RWPE2 (cell line): ENCODE data around the gene NID2.

Experiments used
- ATAC-seq: fragments of 200-7000 bp; cut with Tn5 transposase; 3 replicates; pipeline ENCODE4 v1.9.1; 2021; ENCODE audit warnings: low read depth
- DNase-seq: peaks from one replicate; pipeline ENCODE4 v3.0.0-alpha.2; 2020; ENCODE audit warnings: low spot score
- H3K27ac ChIP-seq: fragments of 450-650 bp; 2 replicates; pipeline ENCODE4 v1.5.1; 2017; ENCODE audit warnings: mild to moderate bottlenecking; ENCODE audit not compliant: poor library complexity, severe bottlenecking
- H3K27me3 ChIP-seq: fragments of 250-450 bp; sonication (Bioruptor Pico); 2 replicates; pipeline ENCODE4 v1.5.1; 2021; ENCODE audit warnings: mild to moderate bottlenecking, moderate library complexity; ENCODE audit not compliant: insufficient read depth, poor library complexity, severe bottlenecking
- H3K36me3 ChIP-seq: fragments of 250-450 bp; sonication (Bioruptor Pico); 2 replicates; pipeline ENCODE4 v1.5.1; 2020; ENCODE audit warnings: low read depth, mild to moderate bottlenecking, moderate library complexity
- H3K4me1 ChIP-seq: fragments of 250-450 bp; sonication (Bioruptor Pico); 2 replicates; pipeline ENCODE4 v1.5.1; 2021; ENCODE audit warnings: mild to moderate bottlenecking, moderate library complexity; ENCODE audit not compliant: insufficient read depth, poor library complexity, severe bottlenecking
- H3K4me3 ChIP-seq: fragments of 250-450 bp; sonication (Bioruptor Pico); 2 replicates; pipeline ENCODE4 v1.5.1; 2021; ENCODE audit warnings: mild to moderate bottlenecking, moderate library complexity; ENCODE audit not compliant: severe bottlenecking
- H3K9me3 ChIP-seq: fragments of 250-450 bp; sonication (Bioruptor Pico); 2 replicates; pipeline ENCODE4 v1.5.1; 2021; ENCODE audit warnings: mild to moderate bottlenecking, moderate library complexity; ENCODE audit not compliant: severe bottlenecking
- TF ChIP-seq, protein P1 (sequence below): fragments of 450-650 bp; IDR thresholded peaks from one replicate; pipeline ENCODE4 v1.5.1; 2017; ENCODE audit warnings: mild to moderate bottlenecking, moderate library complexity; ENCODE audit not compliant: poor library complexity, severe bottlenecking

Gene NID2

GRCh38 chr14:52071675-52072074 lies 2.8 kb upstream of the NID2 start:
- ATAC-seq (no peak), DNase-seq (no peak)
- H3K36me3 ChIP-seq: no peaks in the 10 kb centered on the region
- TF ChIP-seq, protein P1, sequence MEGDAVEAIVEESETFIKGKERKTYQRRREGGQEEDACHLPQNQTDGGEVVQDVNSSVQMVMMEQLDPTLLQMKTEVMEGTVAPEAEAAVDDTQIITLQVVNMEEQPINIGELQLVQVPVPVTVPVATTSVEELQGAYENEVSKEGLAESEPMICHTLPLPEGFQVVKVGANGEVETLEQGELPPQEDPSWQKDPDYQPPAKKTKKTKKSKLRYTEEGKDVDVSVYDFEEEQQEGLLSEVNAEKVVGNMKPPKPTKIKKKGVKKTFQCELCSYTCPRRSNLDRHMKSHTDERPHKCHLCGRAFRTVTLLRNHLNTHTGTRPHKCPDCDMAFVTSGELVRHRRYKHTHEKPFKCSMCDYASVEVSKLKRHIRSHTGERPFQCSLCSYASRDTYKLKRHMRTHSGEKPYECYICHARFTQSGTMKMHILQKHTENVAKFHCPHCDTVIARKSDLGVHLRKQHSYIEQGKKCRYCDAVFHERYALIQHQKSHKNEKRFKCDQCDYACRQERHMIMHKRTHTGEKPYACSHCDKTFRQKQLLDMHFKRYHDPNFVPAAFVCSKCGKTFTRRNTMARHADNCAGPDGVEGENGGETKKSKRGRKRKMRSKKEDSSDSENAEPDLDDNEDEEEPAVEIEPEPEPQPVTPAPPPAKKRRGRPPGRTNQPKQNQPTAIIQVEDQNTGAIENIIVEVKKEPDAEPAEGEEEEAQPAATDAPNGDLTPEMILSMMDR: no peak
- peaks cover 4% of the 10 kb centered on the region for H3K4me1 ChIP-seq
- no peaks in the 10 kb centered on the region for H3K9me3 ChIP-seq
- peaks cover 28% of the 10 kb centered on the region for H3K27me3 ChIP-seq
- H3K4me3 ChIP-seq: no peak overlapping the region
- no peak overlapping the region for H3K27ac ChIP-seq

DNA sequence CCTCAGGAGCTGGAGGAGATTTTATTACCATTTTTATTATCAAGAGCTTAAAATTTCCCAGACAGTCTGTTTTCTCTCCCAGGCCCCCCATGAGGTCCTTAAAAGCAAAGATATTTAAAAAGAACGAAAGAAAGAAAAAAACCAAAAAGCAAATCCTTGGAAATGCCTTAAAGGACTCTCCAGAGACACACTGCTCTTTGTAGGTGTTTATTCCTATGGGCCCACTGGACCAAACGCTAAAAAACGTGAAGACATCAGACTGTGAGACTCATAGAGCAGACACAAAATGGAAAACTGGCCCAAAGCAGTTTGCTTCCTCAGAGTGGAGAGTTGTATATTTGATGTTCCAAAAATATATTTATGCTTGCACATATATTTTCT lies 1.2 kb upstream of the NID2 start:
- peaks cover 4% of the 10 kb centered on the region for H3K4me1 ChIP-seq
- H3K27ac ChIP-seq: no peak overlapping the region
- no peak overlapping the region for H3K4me3 ChIP-seq

GRCh38 chr14:52069307-52070050 lies 620 bp upstream of the NID2 start:
- H3K27me3 ChIP-seq: peaks cover 31% of the 10 kb centered on the region
- ATAC-seq: peak; percentile 62
- H3K4me3 ChIP-seq: peak overlapping the region; percentile 45
- H3K36me3 ChIP-seq: no peaks in the 10 kb centered on the region
- peaks cover 4% of the 10 kb centered on the region for H3K4me1 ChIP-seq
- TF ChIP-seq, protein P1: no peak
- H3K9me3 ChIP-seq: no peaks in the 10 kb centered on the region
- no peak for DNase-seq
- no peak overlapping the region for H3K27ac ChIP-seq

More for the DNA sequence above, 1.2 kb upstream of the NID2 start:
- DNase-seq (no peak), ATAC-seq (no peak)
- TF ChIP-seq, protein P1: no peak
- Histone ChIP-seq H3K9me3 (no peaks in the 10 kb centered on the region), H3K27me3 (peaks cover 31% of the 10 kb centered on the region), H3K36me3 (no peaks in the 10 kb centered on the region)

DNA sequence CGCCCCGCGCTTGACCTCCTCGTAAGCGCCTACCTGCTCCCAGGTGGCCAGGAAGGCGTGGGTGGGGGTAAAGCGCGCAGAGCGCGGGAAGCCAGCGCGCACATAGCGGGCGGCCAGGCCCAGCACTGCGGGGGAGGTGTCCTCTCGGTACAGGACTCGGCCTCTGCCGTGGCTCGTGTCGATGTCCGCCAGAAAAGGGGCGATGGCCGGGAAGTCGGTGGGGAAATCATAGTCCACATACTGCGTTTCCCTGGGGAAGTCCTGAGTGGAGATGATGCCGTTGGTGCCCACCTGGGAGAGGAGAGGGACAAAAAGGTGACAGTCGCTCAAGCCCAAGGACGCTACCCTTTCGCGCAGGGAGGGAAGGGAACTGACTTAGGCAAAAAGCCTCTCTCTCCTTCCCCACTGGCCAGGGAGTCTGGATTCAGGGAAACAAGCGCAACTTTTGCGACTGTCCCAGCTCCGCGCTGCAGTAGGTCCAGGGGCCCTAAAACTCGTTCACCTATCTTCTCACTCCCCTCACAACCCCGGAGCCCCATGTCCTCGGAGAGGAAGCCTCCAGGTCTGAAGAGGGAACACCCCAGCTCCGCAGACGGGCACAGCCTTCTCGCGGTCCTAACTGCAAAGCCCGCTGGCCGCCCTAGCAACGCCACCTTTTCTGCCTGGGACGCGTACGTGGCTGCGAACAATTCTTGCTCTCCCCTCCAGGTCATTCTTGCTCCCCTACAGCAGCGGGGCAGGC lies 815 bp downstream of the NID2 start:
- TF ChIP-seq, protein P1: no peak
- no peaks in the 10 kb centered on the region for H3K9me3 ChIP-seq
- H3K4me1 ChIP-seq: no peaks in the 10 kb centered on the region
- peaks cover 31% of the 10 kb centered on the region for H3K27me3 ChIP-seq
- no peaks in the 10 kb centered on the region for H3K36me3 ChIP-seq
- H3K27ac ChIP-seq: no peak overlapping the region
- H3K4me3 ChIP-seq: peak overlapping the region; percentile 45
- DNase-seq (no peak), ATAC-seq (peak; percentile 63)
